ENCODE results near the gene SLC13A2. TPM values are rescaled to one million over a fixed set of nuclear protein-coding genes. Genes with fewer than 3 reads are reported as not detected.

SLC13A2 gene
- total and polyA plus RNA-seq, 2 donors (not counting 3 experiments of a cell fraction or from before 2014, with no cell fraction given) = not detected

DNA sequence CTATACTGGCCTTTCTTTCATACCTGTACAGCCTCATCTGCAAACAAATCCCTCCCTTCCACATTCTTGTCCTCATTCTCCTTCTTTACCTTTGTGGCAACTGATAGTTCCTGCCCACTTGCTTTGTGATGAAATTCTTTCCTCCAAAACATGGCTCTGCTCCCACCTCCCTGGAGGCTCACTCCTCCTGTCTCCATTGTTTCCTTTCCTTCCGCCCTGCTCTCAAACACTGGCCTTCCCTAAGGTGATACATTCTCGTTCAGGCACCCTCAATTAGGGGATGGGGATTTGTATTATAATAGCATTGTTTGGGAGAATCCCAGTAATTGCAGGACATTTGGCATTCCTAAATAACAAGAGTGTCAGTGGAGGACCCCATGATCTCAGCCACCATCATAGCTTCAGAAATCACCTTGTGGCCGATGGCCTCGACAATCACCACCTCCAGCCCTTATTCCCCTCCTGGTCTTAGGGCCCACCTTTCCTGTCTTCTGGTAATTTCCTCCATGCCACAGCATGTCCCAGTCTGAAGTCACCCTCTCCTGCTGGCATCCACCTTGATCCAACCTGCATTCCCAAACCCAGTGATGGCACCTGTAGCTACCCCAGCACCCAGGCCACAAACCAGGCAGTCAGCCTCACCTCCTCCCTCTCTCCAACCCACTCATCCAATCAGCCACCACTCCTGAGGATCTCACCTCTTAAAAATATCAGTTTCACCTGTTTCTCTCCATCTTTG is 71.1 kb downstream of the SLC13A2 start:
- ChIA-PET POLR2A (no interaction called here), CTCF (no interaction called here)
- Histone ChIP-seq H3K27me3 (ENCODE audit: control insufficient read depth in 2 of 2, insufficient read depth in 2 of 2, low read length in 2 of 2) (no peaks in the 10 kb centered on the region), H3K79me2 (ENCODE audit: control insufficient read depth, insufficient read depth, low read length) (no peaks in the 10 kb centered on the region), H4K20me1 (replicated peaks; ENCODE audit: control insufficient read depth, extremely low read depth, insufficient read depth, low read length) (no peaks in the 10 kb centered on the region), H3K4me1 (ENCODE audit: control insufficient read depth, extremely low read depth, insufficient read depth, low read length) (no peaks in the 10 kb centered on the region), H2AFZ (ENCODE audit: low read depth, low read length) (no peak overlapping the region), H3K27ac (ENCODE audit: insufficient read depth, low read depth, low read length) (no peak overlapping the region), H3K9me3 (replicated peaks; ENCODE audit: control insufficient read depth, insufficient read depth, low read length) (no peaks in the 10 kb centered on the region), H3K4me2 (ENCODE audit: insufficient read depth, low read length) (no peak overlapping the region), H3K4me3 (replicated peaks in 1 of 3; ENCODE audit: insufficient read depth in 1 of 3, low read depth in 1 of 3, low read length in 3 of 3) (no peak overlapping the region), H3K9me1 (replicated peaks; ENCODE audit: control insufficient read depth, extremely low read depth, insufficient read depth, low read length) (no peaks in the 10 kb centered on the region), H3K9ac (replicated peaks; ENCODE audit: extremely low read depth, insufficient read depth, low read length) (no peak overlapping the region), H3K36me3 (ENCODE audit: control insufficient read depth in 2 of 2, extremely low read depth in 1 of 2, insufficient read depth in 2 of 2, low read length in 2 of 2) (peaks cover 0 to 10% of the 10 kb centered on the region in 2 experiments)
- FAIRE-seq = no peak
- DNase-seq (ENCODE audit: low read depth, low spot score) = no peak
- dilution Hi-C loops (cut with MboI; ENCODE audit: extremely low pct_ligation_motif_present, low sequenced_read_pairs) (no loop called here), intact Hi-C loops (cut with micrococcal nuclease) (no loop called here)
- no TSS peak for BruUV-seq (replicated peaks)
- TF ChIP-seq, protein P1, sequence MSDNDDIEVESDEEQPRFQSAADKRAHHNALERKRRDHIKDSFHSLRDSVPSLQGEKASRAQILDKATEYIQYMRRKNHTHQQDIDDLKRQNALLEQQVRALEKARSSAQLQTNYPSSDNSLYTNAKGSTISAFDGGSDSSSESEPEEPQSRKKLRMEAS (IDR thresholded peaks at IDR 0.05; ENCODE audit: insufficient read depth, insufficient read length) = no peak
- no peak for TF ChIP-seq EZH2 (IDR thresholded peaks at IDR 0.05; ENCODE audit: borderline replicate concordance, low read depth, low read length, severe bottlenecking)
- no peak for TF ChIP-seq GATA2 (IDR thresholded peaks at IDR 0.05; ENCODE audit: insufficient read depth, insufficient read length, low read depth, low read length)
- no peak for TF ChIP-seq MYC (IDR thresholded peaks at IDR 0.05; ENCODE audit: low read depth, low read length)
- no peak for TF ChIP-seq FOS (IDR thresholded peaks at IDR 0.05; ENCODE audit: borderline replicate concordance, insufficient read depth, low read length)
- TF ChIP-seq POLR2A (IDR thresholded peaks at IDR 0.05; ENCODE audit: low read depth, low read length) = no peak
- TF ChIP-seq POLR2AphosphoS5 (IDR thresholded peaks at IDR 0.05; ENCODE audit: insufficient read depth, low read depth, low read length) = no peak
- TF ChIP-seq CTCF (IDR thresholded peaks at IDR 0.05; ENCODE audit: extremely low read depth in 1 of 2, insufficient read depth in 1 of 2, low read depth in 1 of 2, low read length in 2 of 2) = no peak
- TF ChIP-seq JUN (IDR thresholded peaks at IDR 0.05; ENCODE audit: borderline replicate concordance, insufficient read depth, insufficient read length, low read depth) = no peak
